Ishikawa (cell line): Measurements from ENCODE around the gene CD3G.

Experiments
- CEBPB ChIP-seq: IDR thresholded peaks from 2 replicates; pipeline ENCODE4 v1.6.1; 2012
- CREB1 ChIP-seq: IDR thresholded peaks from 2 replicates; pipeline ENCODE4 v1.6.1; 2012; ENCODE audit warnings: low read depth
- EGR1 ChIP-seq: IDR thresholded peaks from 2 replicates; pipeline ENCODE4 v1.6.1; 2012
- EP300 ChIP-seq: IDR thresholded peaks from 2 replicates; pipeline ENCODE4 v1.6.1; 2012; ENCODE audit warnings: borderline replicate concordance
- FOXM1 ChIP-seq: IDR thresholded peaks from 2 replicates; pipeline ENCODE4 v1.6.1; 2012; ENCODE audit warnings: low read depth, borderline replicate concordance
- NFIC ChIP-seq: IDR thresholded peaks from 2 replicates; pipeline ENCODE4 v1.6.1; 2012
- RAD21 ChIP-seq: IDR thresholded peaks from 2 replicates; pipeline ENCODE4 v1.6.1; 2012; ENCODE audit warnings: low read depth
- REST ChIP-seq: IDR thresholded peaks from 2 replicates; pipeline ENCODE4 v1.6.1; 2012; ENCODE audit warnings: low read depth, mild to moderate bottlenecking
- TAF1 ChIP-seq: IDR thresholded peaks from 2 replicates; pipeline ENCODE4 v1.6.1; 2012; ENCODE audit warnings: low read depth, mild to moderate bottlenecking
- TCF12 ChIP-seq: IDR thresholded peaks from 2 replicates; pipeline ENCODE4 v1.6.1; 2012; ENCODE audit warnings: low read depth
- TEAD4 ChIP-seq: IDR thresholded peaks from 2 replicates; pipeline ENCODE4 v1.6.1; 2012
- USF1 ChIP-seq: IDR thresholded peaks from 2 replicates; pipeline ENCODE4 v1.6.1; 2012
- YY1 ChIP-seq: IDR thresholded peaks from 2 replicates; pipeline ENCODE4 v1.6.1; 2012; ENCODE audit warnings: low read depth
- ZBTB7A ChIP-seq: IDR thresholded peaks from 2 replicates; pipeline ENCODE4 v1.6.1; 2012; ENCODE audit warnings: low read depth
- TF ChIP-seq, protein P1 (sequence below): IDR thresholded peaks from 2 replicates; pipeline ENCODE4 v1.6.1; 2012

CD3G gene

GRCh38 chr11:118373263-118373662 is 29.1 kb downstream of the CD3G start:
- no peak for TF ChIP-seq EP300
- no peak for TF ChIP-seq NFIC
- no peak for TF ChIP-seq FOXM1
- TF ChIP-seq EGR1: no peak
- TF ChIP-seq, protein P1, sequence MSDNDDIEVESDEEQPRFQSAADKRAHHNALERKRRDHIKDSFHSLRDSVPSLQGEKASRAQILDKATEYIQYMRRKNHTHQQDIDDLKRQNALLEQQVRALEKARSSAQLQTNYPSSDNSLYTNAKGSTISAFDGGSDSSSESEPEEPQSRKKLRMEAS: no peak
- TF ChIP-seq TCF12: no peak
- TF ChIP-seq REST: no peak
- no peak for TF ChIP-seq USF1
- TF ChIP-seq ZBTB7A: no peak
- TF ChIP-seq YY1: no peak
- no peak for TF ChIP-seq CREB1
- no peak for TF ChIP-seq TAF1
- TF ChIP-seq TEAD4: no peak
- no peak for TF ChIP-seq RAD21
- TF ChIP-seq CEBPB: no peak

DNA sequence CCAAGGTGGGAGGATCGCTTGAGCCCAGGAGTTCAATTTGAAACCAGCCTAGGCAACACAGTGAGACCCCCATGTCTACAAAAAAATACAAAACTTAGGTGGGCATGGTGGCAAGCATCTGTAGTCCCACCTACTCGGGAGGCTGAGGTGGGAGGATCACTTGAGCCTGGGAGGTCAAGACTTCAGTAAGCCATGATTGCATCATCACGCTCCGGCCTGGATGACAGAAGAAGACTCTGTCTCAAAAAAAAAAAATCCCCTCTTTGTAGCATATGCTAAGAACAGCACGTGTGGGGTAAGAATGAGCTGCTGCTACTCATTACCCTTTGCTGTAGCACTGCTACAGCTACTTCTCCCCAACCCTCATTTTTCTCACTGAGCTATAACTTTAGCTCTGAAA is 29.7 kb downstream of the CD3G start:
- TF ChIP-seq TAF1 (no peak), EGR1 (no peak), FOXM1 (no peak), TEAD4 (no peak), CREB1 (no peak), CEBPB (no peak)

GRCh38 chr11:118374729-118375128 is 30.6 kb downstream of the CD3G start:
- TF ChIP-seq NFIC (no peak), TAF1 (no peak), EGR1 (no peak), USF1 (no peak), ZBTB7A (no peak), YY1 (no peak), CREB1 (no peak), EP300 (no peak), RAD21 (no peak), REST (no peak), TCF12 (no peak), FOXM1 (no peak), TEAD4 (no peak)

DNA sequence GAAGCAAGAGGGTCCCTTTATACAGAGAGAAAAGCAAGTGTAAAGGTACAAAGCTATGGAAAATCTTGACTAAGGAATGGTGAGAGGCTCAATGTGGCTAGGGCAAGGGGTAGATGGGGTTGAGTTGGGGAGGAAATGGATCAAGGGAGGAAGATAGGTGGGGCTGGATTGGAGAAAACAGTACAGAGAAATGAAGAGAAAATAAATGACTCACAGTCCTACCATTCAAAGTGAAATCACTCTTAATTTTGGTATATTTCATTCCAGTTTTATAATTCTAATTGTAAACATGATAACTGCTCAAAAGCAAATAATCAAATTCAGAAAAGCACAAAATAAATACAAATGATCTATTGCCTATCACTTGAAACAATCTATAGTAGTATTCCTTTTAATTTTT is 31.8 kb downstream of the CD3G start:
- TF ChIP-seq ZBTB7A: no peak

- TF ChIP-seq NFIC (no peak), CREB1 (no peak), TEAD4 (no peak), CEBPB (no peak), EGR1 (no peak), USF1 (no peak), TCF12 (no peak), EP300 (no peak), YY1 (no peak), REST (no peak), TAF1 (no peak)
- TF ChIP-seq, protein P1: no peak
Measured at GRCh38 chr11:118379497-118379896, 35.4 kb downstream of the CD3G start.
